Lower lobe of right lung (tissue), 2 donors: ENCODE results near the gene DTX3. TPM values are rescaled to one million over a fixed set of nuclear protein-coding genes. Genes with fewer than 3 reads are reported as not detected.

Experiments
- ATAC-seq, 2 donors: fragments of 200-7000 bp; cut with Tn5 transposase; one replicate each; pipeline ENCODE4 v1.9.1; 2020 to 2022; ENCODE audit warnings: mild to moderate bottlenecking in 2 of 2, moderate library complexity in 2 of 2
- DNase-seq: peaks from one replicate; pipeline ENCODE4 v3.0.0-alpha.2; 2020
- H3K27ac ChIP-seq: fragments of 200-600 bp; one replicate; pipeline ENCODE4 v1.8.0; 2022
- H3K27me3 ChIP-seq: fragments of 200-600 bp; one replicate; pipeline ENCODE4 v1.8.0; 2022; ENCODE audit warnings: low read depth
- H3K36me3 ChIP-seq: fragments of 200-600 bp; one replicate; pipeline ENCODE4 v1.8.0; 2022; ENCODE audit warnings: mild to moderate bottlenecking
- H3K4me1 ChIP-seq: fragments of 200-600 bp; one replicate; pipeline ENCODE4 v1.8.0; 2022
- H3K4me3 ChIP-seq: fragments of 200-600 bp; one replicate; pipeline ENCODE4 v1.8.0; 2022; ENCODE audit warnings: mild to moderate bottlenecking
- H3K9me3 ChIP-seq: fragments of 200-600 bp; one replicate; pipeline ENCODE4 v1.8.0; 2022
- CTCF ChIP-seq: fragments of 200-600 bp; IDR thresholded peaks from one replicate; pipeline ENCODE4 v1.8.0; 2022; ENCODE audit warnings: antibody characterized with exemption, mild to moderate bottlenecking
- intact Hi-C: fragments of 100-400 bp; cut with DNase I; formaldehyde crosslinking; loops from one replicate; pipeline ENCODE4 v1.11.0; 2022
- total RNA-seq: library from RNA; stranded (reverse); fragmentation: NEBNext Ultra II Directional; extraction: Animal tissue kit (Norgen Biotek cat#: 25700); gene quantifications from one replicate; pipeline ENCODE4 v1.2.1, GENCODE V29; 2021
- donor health status: DM: no; HTN: yes; CAD: no; lungs with severe emphysema.

The DTX3 gene
- total RNA-seq, 1 donor from 2014 or later, result 21.4 TPM

GRCh38 chr12:57574795-57575194 lies 29.8 kb upstream of the DTX3 start:
- H3K4me3 ChIP-seq, result no peak overlapping the region
- H3K27me3 ChIP-seq, result no peaks in the 10 kb centered on the region
- no peak for TF ChIP-seq CTCF
- DNase-seq (no peak), ATAC-seq (no peak)
- H3K36me3 ChIP-seq, result no peaks in the 10 kb centered on the region
- H3K4me1 ChIP-seq, result no peaks in the 10 kb centered on the region
- H3K9me3 ChIP-seq, result no peaks in the 10 kb centered on the region
- intact Hi-C loops, result no loop called here
- H3K27ac ChIP-seq, result no peak overlapping the region

- Histone ChIP-seq H3K27ac (no peak overlapping the region), H3K36me3 (no peaks in the 10 kb centered on the region), H3K27me3 (no peaks in the 10 kb centered on the region), H3K9me3 (no peaks in the 10 kb centered on the region), H3K4me3 (no peak overlapping the region), H3K4me1 (no peaks in the 10 kb centered on the region)
- intact Hi-C loops, result no loop called here
- no peak for TF ChIP-seq CTCF
- DNase-seq (no peak), ATAC-seq (no peak)
Measured at GRCh38 chr12:57575771-57576612, 28.6 kb upstream of the DTX3 start.

GRCh38 chr12:57576613-57577160 lies 27.9 kb upstream of the DTX3 start:
- ATAC-seq (no peak), DNase-seq (no peak)
- Histone ChIP-seq H3K4me1 (no peaks in the 10 kb centered on the region), H3K9me3 (no peaks in the 10 kb centered on the region), H3K36me3 (no peaks in the 10 kb centered on the region), H3K4me3 (no peak overlapping the region), H3K27ac (no peak overlapping the region), H3K27me3 (no peaks in the 10 kb centered on the region)
- TF ChIP-seq CTCF, result no peak
- intact Hi-C loops, result no loop called here

- Histone ChIP-seq H3K4me3 (no peak overlapping the region), H3K27me3 (no peaks in the 10 kb centered on the region), H3K27ac (no peak overlapping the region), H3K4me1 (no peaks in the 10 kb centered on the region), H3K36me3 (no peaks in the 10 kb centered on the region), H3K9me3 (no peaks in the 10 kb centered on the region)
- ATAC-seq (no peak), DNase-seq (no peak)
- intact Hi-C loops, result no loop called here
- TF ChIP-seq CTCF, result no peak
Measured at GRCh38 chr12:57577981-57578758, 26.5 kb upstream of the DTX3 start.

- H3K4me3 ChIP-seq, result no peak overlapping the region
- H3K36me3 ChIP-seq, result no peaks in the 10 kb centered on the region
- no peaks in the 10 kb centered on the region for H3K9me3 ChIP-seq
- no peak overlapping the region for H3K27ac ChIP-seq
- H3K4me1 ChIP-seq, result no peaks in the 10 kb centered on the region
- intact Hi-C loops, result no loop called here
- no peaks in the 10 kb centered on the region for H3K27me3 ChIP-seq
- no peak for ATAC-seq
- no peak for DNase-seq
- TF ChIP-seq CTCF, result no peak
Measured at GRCh38 chr12:57579011-57579410, 25.6 kb upstream of the DTX3 start.
